ENCODE measurements around the gene KIF1A. TPM values are rescaled to one million over a fixed set of nuclear protein-coding genes. Genes with fewer than 3 reads are reported as not detected.
"Not testable (repeated sequence)": the region's sequence is repeated elsewhere in the genome, so short reads cannot be mapped to it uniquely, and the experiment has no call there.

The KIF1A gene
- total RNA-seq, 1 donor from 2014 or later: 0.07 TPM

- DNase-seq (ENCODE audit: low read depth, low spot score): no peak
Measured at GRCh38 chr2:240788482-240788881, 31.5 kb downstream of the KIF1A start.

- no peak for DNase-seq (ENCODE audit: low read depth, low spot score)
Measured at GRCh38 chr2:240787521-240788472, 32.2 kb downstream of the KIF1A start.

GRCh38 chr2:240786871-240787311 lies 33.1 kb downstream of the KIF1A start:
- DNase-seq (ENCODE audit: low read depth, low spot score): no peak

- no peak for DNase-seq (ENCODE audit: low read depth, low spot score)
Measured at GRCh38 chr2:240786355-240786841, 33.6 kb downstream of the KIF1A start.

- no peak for DNase-seq (ENCODE audit: low read depth, low spot score)
Measured at GRCh38 chr2:240785424-240786335, 34.3 kb downstream of the KIF1A start.

GRCh38 chr2:240784629-240785423 lies 35.2 kb downstream of the KIF1A start:
- no peak for DNase-seq (ENCODE audit: low read depth, low spot score)

GRCh38 chr2:240783819-240784621 lies 36.0 kb downstream of the KIF1A start:
- DNase-seq (ENCODE audit: low read depth, low spot score): no peak

- DNase-seq (ENCODE audit: low read depth, low spot score): no peak
Measured at GRCh38 chr2:240782886-240783818, 36.9 kb downstream of the KIF1A start.

GRCh38 chr2:240782221-240782885 lies 37.7 kb downstream of the KIF1A start:
- DNase-seq (ENCODE audit: low read depth, low spot score): no peak

- no peak for DNase-seq (ENCODE audit: low read depth, low spot score)
Measured at GRCh38 chr2:240781471-240782220, 38.4 kb downstream of the KIF1A start.

- no peak for DNase-seq (ENCODE audit: low read depth, low spot score)
Measured at GRCh38 chr2:240780023-240780700, 39.9 kb downstream of the KIF1A start.

GRCh38 chr2:240779250-240779832 lies 40.7 kb downstream of the KIF1A start:
- not testable (repeated sequence) for DNase-seq (ENCODE audit: low read depth, low spot score)

- DNase-seq (ENCODE audit: low read depth, low spot score): no peak
Measured at GRCh38 chr2:240778426-240778825, 41.6 kb downstream of the KIF1A start.

- DNase-seq (ENCODE audit: low read depth, low spot score): no peak
Measured at GRCh38 chr2:240777456-240778212, 42.4 kb downstream of the KIF1A start.

GRCh38 chr2:240775905-240776304 lies 44.1 kb downstream of the KIF1A start:
- no peak for DNase-seq (ENCODE audit: low read depth, low spot score)

GRCh38 chr2:240774856-240775255 lies 45.2 kb downstream of the KIF1A start:
- no peak for DNase-seq (ENCODE audit: low read depth, low spot score)
